GM19438 (cell line): ENCODE measurements around the gene GABRA5.
"Not testable (repeated sequence)": the region's sequence is repeated elsewhere in the genome, so short reads cannot be mapped to it uniquely, and the experiment has no call there.

Experiments used
- ATAC-seq: cut with Tn5 transposase; IDR thresholded peaks from one replicate; pipeline ENCODE4 v1.9.1; 2021; ENCODE audit warnings: low read depth; ENCODE audit not compliant: unreplicated experiment

GABRA5 gene

GRCh38 chr15:26866298-26867199 lies at the start of gene GABRA5:
Gene GABRA5 (plus strand): TSS chr15:26867062. CDS start chr15:26869249, 2,187 bp downstream.
- ATAC-seq: no peak

DNA sequence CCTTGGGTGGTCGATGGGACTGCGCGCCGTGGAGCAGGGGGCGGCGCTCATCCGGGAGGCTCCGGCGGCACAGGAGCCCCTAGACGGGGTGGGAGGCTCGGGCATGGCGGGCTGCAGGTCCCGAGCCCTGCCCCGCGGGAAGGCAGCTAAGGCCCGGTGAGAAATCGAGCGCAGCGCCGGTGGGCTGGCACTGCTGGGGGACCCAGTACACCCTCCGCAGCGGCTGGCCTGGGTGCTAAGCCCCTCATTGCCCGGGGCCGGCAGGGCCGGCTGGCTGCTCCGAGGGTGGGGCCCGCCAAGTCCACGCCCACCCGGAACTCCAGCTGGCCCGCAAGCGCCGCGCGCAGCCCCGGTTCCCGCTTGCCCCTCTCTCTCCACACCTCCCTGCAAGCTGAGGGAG lies 35.7 kb upstream of the GABRA5 start:
- not testable (repeated sequence) for ATAC-seq

DNA sequence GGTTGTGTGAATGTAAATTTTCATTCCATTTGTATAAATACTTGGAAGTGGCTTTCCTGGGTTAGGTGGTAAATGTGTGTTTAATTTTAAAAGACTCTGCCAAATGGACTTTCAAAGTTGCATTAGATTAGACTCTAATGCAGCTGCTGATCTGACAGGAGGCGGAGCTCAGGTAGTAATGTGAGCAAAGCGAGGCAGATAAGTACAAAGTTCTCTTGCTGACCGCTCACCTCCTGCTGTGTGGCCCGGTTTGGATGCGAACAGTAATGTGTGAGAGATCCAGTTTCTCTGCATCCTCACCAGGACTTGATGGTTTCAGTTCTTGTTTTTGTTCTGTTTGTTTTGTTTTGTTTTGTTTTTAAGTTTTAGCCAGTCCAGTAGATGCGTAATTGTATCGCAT lies 34.9 kb upstream of the GABRA5 start:
- ATAC-seq: no peak

DNA sequence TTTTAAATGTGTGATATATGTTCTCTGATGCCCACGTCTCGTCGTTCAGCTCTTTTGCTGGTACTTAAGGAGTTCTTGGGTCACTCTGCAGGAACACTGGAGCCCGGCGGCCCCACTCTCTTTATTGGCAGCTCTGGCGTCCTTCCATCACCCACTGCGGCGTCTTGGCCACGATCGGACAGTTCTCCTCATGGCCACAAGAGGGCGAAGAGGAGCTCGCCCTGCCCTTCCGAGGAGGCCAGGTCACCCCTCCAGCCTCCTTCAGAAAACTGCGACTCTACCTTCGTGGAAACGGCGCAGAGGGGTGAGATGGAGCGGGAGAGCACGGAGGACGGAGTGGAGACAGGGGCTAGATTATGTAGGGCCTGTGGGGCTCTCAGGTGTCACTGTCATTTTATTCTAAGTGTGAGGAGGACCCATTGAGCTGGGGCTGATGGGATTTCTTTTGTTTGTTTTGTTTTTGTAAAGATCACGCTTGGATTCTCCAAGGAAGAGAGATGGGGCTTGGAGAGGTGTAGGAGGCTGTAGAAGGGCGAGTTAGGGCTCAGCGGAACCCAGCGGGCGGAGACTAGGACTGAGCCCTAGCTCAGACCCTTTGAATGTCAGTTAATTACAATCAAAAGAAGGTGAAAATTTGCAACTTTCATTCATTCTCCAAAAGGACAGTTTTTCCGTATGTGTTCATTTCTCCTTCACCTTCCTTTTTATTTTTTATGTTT lies 28.0 kb upstream of the GABRA5 start:
- ATAC-seq: no peak

DNA sequence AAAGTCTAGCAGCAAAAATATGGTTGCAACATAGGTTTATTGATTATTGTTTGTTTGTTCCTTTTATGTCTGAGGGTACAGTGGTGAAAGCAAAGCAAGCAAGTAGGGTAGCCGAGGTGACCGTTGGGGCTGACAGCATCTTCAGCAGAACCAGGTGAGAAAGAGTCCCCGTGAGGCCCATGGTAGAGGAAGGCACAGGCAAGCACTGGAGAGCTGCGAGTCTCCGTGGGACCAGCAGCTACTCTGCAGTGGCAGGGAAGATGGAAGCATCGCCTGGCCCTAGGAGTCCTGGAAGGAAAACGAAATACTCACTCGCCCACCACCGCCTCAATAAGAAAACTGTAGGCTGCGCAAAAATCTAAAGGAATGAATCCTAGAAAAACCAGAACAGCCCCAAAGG lies 25.3 kb upstream of the GABRA5 start:
- no peak for ATAC-seq

- ATAC-seq: no peak
These were observed 24.9 kb upstream of the GABRA5 start for GRCh38 chr15:26841941-26842340.

- no peak for ATAC-seq
These were observed 24.5 kb upstream of the GABRA5 start for GRCh38 chr15:26842391-26842790.

- ATAC-seq: no peak
These were observed 22.0 kb upstream of the GABRA5 start for GRCh38 chr15:26844901-26845300.

- ATAC-seq: no peak
These were observed 18.4 kb upstream of the GABRA5 start for GRCh38 chr15:26848498-26848897.

DNA sequence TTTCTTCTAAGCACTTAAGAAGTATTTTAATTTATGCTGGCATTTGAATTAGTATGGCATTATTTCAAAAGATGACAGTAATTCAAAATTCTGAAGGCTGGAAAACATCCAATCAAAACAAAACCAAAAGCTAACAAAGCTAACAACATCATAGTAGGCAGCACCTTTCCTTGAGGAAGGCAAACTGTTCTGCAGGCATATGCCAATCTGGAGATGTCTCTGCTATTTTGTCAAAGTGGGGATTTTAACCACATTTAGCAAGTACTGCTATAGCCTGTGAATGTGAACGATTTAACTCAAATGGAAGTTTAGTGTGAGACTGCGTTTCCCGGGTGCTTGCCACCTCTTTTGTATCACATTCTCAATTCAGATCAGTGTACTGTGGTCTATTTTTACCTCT lies 16.7 kb upstream of the GABRA5 start:
- no peak for ATAC-seq

DNA sequence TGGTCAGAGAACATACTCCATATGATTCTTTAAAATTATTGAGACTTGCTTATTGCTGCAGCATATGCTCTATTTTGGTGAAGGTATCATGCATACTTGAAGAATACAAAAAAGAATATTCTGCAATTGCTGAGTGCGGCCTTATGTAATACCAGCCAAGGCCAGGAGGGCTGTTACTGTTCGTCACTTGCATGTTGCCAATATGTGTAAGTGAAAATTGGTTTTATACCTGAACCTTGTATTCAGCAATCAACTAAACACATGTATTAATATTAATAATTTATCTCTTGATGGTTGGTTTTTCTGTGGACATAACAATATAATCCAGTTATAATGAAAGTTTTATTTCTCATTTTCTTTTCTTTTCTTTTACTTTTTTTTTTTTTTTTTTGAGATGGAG lies 13.9 kb upstream of the GABRA5 start:
- no peak for ATAC-seq

GRCh38 chr15:26854435-26854834 lies 12.4 kb upstream of the GABRA5 start:
- ATAC-seq: no peak

DNA sequence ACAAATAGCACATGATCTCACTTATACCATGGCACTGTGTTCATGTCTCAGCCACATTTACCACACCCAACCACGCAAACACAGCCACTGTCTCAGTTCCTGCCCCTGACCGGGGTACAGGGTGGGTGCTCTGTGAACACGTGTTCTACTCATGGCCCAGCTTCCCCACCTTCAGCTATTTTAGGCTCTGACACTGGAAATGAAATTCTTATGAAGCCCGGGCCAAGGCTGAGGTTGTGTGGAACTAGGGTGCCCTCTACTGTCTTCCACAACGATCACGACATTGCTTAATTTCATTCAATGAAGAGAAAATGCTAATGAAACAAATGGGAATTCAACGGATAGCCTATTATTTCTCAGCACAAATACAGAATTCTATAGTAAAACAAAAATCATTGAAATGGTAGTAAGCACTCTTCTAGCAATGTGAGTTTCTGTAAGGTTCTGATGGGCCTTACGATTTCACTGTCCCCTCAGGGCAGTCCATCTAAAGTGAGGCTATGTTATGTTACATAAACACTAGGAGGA lies 2.1 kb upstream of the GABRA5 start:
- no peak for ATAC-seq

- no peak for ATAC-seq
These were observed 542 bp downstream of the GABRA5 start for GRCh38 chr15:26867200-26868007.

GRCh38 chr15:26868029-26868685 lies 1.3 kb downstream of the GABRA5 start:
- no peak for ATAC-seq

- ATAC-seq: no peak
These were observed 2.8 kb downstream of the GABRA5 start for GRCh38 chr15:26869628-26870027.

- ATAC-seq: no peak
These were observed 3.5 kb downstream of the GABRA5 start for GRCh38 chr15:26870346-26870745.

- no peak for ATAC-seq
These were observed 5.3 kb downstream of the GABRA5 start for GRCh38 chr15:26872206-26872605.

DNA sequence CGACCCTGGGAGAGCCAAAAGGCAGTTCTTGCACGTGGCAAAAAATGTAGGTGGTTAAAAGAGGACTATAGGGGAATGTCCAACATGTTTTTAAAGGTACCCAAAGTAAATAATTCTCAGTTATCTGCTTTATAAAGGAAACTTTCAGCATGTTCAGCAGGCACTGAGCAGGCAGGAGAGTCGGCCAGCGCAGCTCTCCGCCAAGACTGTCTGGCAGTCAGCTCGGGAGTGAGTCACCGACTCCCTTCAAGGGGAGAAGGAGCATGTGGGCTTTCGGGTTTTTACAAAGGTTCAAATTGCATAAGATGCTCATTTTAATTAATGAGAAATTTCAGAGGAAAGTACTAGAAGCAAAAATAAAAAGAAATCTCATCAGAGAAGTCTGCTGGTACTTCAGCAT lies 7.0 kb downstream of the GABRA5 start:
- ATAC-seq: no peak

DNA sequence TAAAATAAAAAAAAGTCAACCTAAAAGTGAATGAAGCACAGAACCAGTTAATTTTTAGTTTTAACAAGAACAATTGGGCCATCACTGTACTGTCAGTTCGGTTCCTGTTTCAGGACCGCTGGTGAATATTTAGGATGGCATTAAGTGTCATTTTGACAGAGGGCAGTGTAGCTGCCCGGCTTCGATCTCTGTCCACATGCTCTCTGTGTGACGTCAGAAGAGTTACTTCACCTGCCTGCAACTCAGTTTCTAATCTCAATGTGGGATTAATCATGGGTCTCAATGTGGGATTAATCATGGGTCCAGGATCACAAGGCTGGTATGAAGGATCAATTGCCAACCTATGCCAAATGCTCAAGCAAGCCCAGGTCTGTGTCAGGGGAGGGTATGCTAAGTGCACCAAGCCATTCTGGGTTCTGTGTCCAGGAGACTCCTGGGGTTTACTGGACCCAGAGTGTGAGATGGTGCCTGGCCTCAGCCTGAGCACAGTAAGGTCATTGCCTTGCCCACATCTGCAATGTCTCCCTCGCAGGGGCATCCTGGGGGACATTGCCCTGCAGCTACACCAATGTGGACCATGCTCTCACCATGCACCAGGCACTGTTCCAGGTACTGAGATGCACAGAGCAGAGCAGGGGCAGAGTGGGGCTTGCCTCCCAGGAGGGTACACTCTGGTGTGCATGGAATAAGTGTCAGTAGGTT lies 8.1 kb downstream of the GABRA5 start:
- ATAC-seq: no peak
